NCI-H2029 (cell line): ENCODE measurements around the gene AIG1.
"Not testable (repeated sequence)": the region's sequence is repeated elsewhere in the genome, so short reads cannot be mapped to it uniquely, and the experiment has no call there.

Experiments used
- DNase-seq: peaks from one replicate; lab custom pipeline; 2025; lab: John Stamatoyannopoulos, UW

Gene AIG1

DNA sequence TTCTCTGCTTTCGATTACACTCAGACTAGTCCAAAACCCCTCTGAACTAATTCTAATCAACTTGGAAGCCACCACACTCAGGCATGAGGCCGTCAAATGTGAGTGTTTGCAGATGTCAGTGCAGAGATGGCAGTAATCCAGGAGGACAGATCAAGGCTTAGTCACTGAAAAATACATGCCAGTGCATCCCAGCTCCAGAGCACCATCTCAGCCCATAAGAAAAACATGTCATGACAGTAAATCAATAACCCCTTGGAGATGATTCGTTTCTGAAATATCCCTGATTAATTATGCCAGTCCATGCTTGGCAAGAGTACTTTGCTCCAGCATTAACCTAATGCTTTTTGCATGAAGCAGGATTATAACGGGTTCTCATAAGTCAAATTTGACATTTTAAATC is 210.3 kb downstream of the AIG1 start:
- no peak for DNase-seq

- no peak for DNase-seq
Observed at GRCh38 chr6:143276436-143276835, 215.7 kb downstream of the AIG1 start.

DNA sequence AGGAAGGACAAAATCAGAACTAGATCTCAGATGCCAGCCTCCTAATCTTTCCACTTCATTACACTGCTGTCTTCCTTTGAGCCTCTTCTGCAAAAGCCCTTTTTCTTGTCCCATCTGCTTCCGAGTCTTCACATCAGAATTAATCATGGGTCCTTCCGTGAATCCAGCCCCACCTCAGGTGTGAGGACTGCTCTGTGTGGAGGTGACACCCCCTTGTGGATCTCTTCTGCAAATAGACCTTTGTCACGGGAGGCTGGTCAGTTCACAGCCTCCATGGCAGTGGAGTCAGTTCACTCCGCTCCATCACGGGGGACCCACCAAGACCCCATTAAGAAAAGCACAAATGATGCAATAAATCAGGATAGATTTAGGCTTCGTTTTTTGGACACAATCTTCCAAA is 218.7 kb downstream of the AIG1 start:
- DNase-seq, result no peak

GRCh38 chr6:143283887-143284645 is 223.4 kb downstream of the AIG1 start:
- DNase-seq, result no peak

- no peak for DNase-seq
Observed at GRCh38 chr6:143286251-143286795, 225.6 kb downstream of the AIG1 start.

GRCh38 chr6:143288923-143289322 is 228.2 kb downstream of the AIG1 start:
- DNase-seq, result no peak

GRCh38 chr6:143290206-143290605 is 229.5 kb downstream of the AIG1 start:
- DNase-seq, result no peak

- no peak for DNase-seq
Observed at GRCh38 chr6:143293523-143293922, 232.8 kb downstream of the AIG1 start.

- DNase-seq, result no peak
Observed at GRCh38 chr6:143294265-143294860, 233.7 kb downstream of the AIG1 start.

DNA sequence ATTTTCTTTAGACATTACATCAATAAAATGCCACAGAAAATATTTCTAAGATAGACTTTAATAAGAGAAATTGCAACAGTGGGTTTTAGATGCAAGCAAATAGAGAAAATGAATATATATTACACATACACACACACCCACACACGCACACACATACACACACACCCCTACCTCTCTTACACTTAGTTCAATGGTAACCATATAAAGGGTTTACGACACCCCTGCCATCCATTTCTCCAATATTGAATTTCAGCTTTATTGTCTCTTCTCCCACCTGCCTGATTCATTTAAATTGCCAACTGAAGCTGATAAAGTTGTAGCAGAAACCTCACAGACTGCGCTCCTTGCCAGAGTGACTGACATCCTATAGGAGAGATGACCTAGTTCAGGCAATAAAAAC is 235.2 kb downstream of the AIG1 start:
- no peak for DNase-seq

GRCh38 chr6:143298071-143298470 is 237.4 kb downstream of the AIG1 start:
- DNase-seq, result no peak

- no peak for DNase-seq
Observed at GRCh38 chr6:143299253-143300166, 238.8 kb downstream of the AIG1 start.

- no peak for DNase-seq
Observed at GRCh38 chr6:143301188-143301587, 240.5 kb downstream of the AIG1 start.

DNA sequence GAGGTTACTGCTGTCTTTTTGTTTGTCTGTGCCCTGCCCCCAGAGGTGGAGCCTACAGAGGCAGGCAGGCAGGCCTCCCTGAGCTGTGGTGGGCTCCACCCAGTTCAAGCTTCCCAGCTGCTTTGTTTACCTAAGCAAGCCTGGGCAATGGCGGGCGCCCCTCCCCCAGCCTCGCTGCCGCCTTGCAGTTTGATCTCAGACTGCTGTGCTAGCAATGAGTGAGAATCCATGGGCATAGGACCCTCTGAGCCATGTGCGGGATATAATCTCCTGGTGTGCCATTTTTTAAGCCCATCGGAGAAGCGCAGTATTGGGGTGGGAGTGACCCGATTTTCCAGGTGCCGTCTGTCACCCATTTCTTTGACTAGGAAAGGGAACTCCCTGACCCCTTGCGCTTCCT is 247.1 kb downstream of the AIG1 start:
- DNase-seq, result not testable (repeated sequence)

DNA sequence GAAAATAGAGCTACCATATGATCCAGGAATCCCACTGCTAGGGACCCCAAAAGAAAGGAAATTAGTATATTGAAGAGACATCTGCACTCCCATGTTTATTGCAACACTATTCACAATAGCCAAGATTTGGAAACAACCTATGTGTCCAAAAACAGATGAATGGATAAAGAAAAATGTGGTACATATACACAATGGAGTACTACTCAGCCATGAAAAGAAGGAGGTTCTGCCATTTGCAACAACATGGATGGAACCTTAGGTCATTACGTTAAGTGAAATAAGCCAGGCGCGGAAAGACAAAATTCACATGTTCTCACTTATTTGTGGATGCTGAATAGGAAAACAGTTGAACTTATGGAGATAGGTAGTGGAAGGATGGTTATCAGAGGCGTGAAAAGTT is 252.5 kb downstream of the AIG1 start:
- no peak for DNase-seq

DNA sequence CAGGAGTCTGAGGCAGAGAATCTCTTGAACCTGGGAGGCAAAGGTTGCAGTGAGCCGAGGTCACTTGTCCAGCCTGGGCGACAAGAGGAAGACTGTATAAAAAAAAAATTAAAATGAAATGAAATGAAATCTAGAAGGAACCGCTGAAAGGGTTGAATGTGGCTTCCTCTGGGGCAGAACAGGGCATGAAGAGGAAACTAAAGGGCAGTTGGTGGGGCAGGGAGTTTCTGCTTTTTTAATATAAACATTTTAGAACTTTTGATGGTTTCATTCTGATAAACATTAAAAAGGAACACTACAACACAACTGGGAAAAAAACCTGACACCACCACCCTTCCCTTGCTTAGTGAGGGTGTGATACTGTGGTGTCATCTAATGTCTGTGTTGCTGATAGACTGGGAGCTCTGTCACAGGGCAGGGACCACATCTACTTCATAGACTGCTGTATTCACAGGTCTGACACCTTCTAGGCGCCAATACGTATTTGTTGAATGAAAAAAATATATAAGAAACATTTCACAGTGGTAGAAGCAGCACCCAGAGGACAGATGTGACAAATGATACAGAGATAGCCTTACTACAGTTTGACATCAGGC is 260.9 kb downstream of the AIG1 start:
- DNase-seq, result no peak

DNA sequence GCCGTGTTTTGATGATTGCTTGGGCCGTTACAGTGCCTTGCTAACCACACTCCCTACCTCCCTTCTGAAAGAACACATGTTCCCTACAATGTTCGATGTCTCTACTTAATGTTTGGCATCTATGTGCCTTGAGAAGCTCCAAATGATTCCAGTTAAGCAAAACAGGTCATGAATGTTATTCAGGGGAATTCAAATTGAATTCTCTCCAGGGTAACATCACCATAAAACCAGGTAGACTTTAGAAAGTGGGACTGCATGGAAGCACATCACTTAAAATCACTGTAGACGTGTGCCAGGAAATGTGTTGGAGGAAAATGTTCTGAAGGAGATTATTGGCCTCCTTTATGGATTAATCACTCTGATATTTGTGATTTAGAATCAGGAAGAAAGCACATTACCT is 261.7 kb downstream of the AIG1 start:
- DNase-seq, result no peak

DNA sequence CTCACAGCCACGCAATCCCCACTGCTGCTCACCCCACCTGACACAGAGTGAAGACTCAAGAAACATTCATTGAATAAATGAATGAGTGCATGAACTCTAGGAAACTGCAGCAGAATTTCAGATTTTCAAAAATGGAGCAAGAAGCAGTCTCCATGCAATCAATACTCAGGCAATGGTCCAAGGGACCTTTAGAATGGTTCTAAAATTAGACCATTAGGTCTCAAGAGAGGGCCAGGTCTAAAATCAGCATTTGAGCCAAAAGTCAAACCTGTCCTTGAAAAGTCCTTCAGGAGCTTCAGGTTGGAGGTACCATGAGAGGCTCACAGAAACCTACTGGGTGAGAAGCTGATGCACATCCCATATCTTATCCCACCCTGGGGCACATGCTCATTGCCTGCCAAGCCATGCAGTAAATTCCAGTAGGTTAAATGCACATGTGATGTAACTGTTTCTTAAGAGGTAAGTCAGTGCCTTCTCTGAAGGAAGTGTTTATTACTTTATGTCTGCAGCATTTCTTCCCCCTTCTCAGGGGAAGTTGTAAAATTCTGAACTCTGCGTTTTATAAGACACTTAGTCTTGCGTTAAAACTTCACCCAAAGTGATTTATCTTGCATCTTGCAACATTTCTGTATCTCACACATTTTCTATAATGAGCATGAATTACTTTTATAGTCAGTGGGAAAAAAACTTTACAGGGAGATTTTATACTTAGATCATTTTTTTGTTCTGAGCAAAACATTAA is 263.2 kb downstream of the AIG1 start:
- DNase-seq, result no peak

GRCh38 chr6:143325379-143326140 is 264.9 kb downstream of the AIG1 start:
- DNase-seq, result no peak

DNA sequence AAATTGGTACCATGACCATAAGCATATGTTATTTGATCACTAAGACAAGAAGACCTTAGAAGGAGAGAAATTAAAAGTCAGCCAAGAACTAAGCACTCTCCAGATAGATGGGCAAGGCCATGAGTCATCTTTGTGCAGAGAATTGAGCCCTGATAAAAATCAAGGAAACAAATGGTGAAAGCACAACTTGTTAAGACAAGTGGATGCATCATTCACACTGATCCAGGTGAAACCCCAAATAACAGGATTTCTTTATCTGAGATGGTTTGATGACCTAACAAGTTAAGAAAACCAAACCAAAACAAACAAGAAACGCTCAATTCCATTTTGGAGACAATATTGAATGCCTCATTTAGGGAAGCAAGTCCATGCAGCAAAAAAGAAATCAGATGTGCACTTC is 268.2 kb downstream of the AIG1 start:
- DNase-seq, result no peak

DNA sequence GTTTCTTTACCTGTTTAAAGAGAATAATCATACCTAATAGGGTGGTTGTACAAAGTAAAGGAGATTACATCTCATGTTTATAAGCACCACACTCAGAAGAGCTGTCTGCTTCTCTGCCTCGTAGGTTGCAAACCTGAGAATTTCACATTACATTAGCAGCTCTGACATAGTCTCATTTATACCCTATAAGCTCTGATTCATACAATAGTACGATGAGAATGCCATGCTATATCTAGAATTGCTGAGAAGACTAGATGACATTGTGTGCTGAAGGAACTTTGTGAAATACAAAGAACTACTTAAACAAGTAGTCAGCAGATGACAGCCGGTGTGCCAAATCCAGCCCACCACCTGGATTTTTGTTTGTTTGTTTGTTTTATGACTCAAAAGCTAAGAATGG is 268.6 kb downstream of the AIG1 start:
- DNase-seq, result no peak
